HG02981 (cell line): ENCODE measurements around the gene HCFC1.
"Not testable (repeated sequence)": the region's sequence is repeated elsewhere in the genome, so short reads cannot be mapped to it uniquely, and the experiment has no call there.

Experiments
- ATAC-seq: cut with Tn5 transposase; IDR thresholded peaks from one replicate; pipeline ENCODE4 v1.9.1; 2021; ENCODE audit warnings: mild to moderate bottlenecking, moderate library complexity; ENCODE audit not compliant: unreplicated experiment

HCFC1 gene

GRCh38 chrX:154010330-154011087, 38.9 kb upstream of the HCFC1 start:
- no peak for ATAC-seq

GRCh38 chrX:154008521-154008920, 36.9 kb upstream of the HCFC1 start:
- no peak for ATAC-seq

GRCh38 chrX:154006947-154007346, 35.3 kb upstream of the HCFC1 start:
- no peak for ATAC-seq

- no peak for ATAC-seq
Observed at GRCh38 chrX:154004315-154004714, 32.7 kb upstream of the HCFC1 start.

- ATAC-seq = no peak
Observed at GRCh38 chrX:154002215-154002719, 30.6 kb upstream of the HCFC1 start.

- ATAC-seq = no peak
Observed at GRCh38 chrX:154000051-154000450, 28.4 kb upstream of the HCFC1 start.

- no peak for ATAC-seq
Observed at GRCh38 chrX:153999359-154000037, 27.9 kb upstream of the HCFC1 start.

- ATAC-seq = no peak
Observed at GRCh38 chrX:153995504-153995903, 23.9 kb upstream of the HCFC1 start.

GRCh38 chrX:153994398-153994797, 22.8 kb upstream of the HCFC1 start:
- ATAC-seq = not testable (repeated sequence)

GRCh38 chrX:153993978-153994377, 22.4 kb upstream of the HCFC1 start:
- ATAC-seq = no peak

- ATAC-seq = no peak
Observed at GRCh38 chrX:153993079-153993478, 21.5 kb upstream of the HCFC1 start.

- no peak for ATAC-seq
Observed at GRCh38 chrX:153992180-153992579, 20.6 kb upstream of the HCFC1 start.

- no peak for ATAC-seq
Observed at GRCh38 chrX:153991013-153991580, 19.5 kb upstream of the HCFC1 start.

GRCh38 chrX:153989973-153990655, 18.5 kb upstream of the HCFC1 start:
- ATAC-seq = no peak

- no peak for ATAC-seq
Observed at GRCh38 chrX:153988493-153988892, 16.9 kb upstream of the HCFC1 start.

GRCh38 chrX:153984351-153985178, 12.9 kb upstream of the HCFC1 start:
- ATAC-seq = no peak

GRCh38 chrX:153983321-153983801, 11.7 kb upstream of the HCFC1 start:
- ATAC-seq = no peak

- no peak for ATAC-seq
Observed at GRCh38 chrX:153981771-153982533, 10.3 kb upstream of the HCFC1 start.

- no peak for ATAC-seq
Observed at GRCh38 chrX:153981231-153981630, 9.6 kb upstream of the HCFC1 start.

- not testable (repeated sequence) for ATAC-seq
Observed at GRCh38 chrX:153980394-153980793, 8.8 kb upstream of the HCFC1 start.
